Fibroblast of lung (primary cell): ENCODE data around the gene AEBP2. TPM values are rescaled to one million over a fixed set of nuclear protein-coding genes. Genes with fewer than 3 reads are reported as not detected.

Experiments
- DNase-seq, 2 donors: peaks; one replicate each; pipeline versions ENCODE4 v3.0.0 to v3.0.0-alpha.2; 2010; ENCODE audit warnings: low read depth in 2 of 2
- H2AFZ ChIP-seq: 2 replicates; pipeline ENCODE4 v1.5.1; 2012; ENCODE audit warnings: low read length, control low read depth, inconsistent platforms
- H3K27ac ChIP-seq: 2 replicates; pipeline ENCODE4 v1.5.1; 2011; ENCODE audit warnings: low read length, control low read depth; ENCODE audit not compliant: insufficient read depth
- H3K27me3 ChIP-seq: 2 replicates; pipeline ENCODE4 v1.5.1; 2011; ENCODE audit warnings: mild to moderate bottlenecking, low read length; ENCODE audit not compliant: control insufficient read depth, insufficient read depth
- H3K36me3 ChIP-seq: 2 replicates; pipeline ENCODE4 v1.5.1; 2011; ENCODE audit warnings: low read length; ENCODE audit not compliant: control insufficient read depth, insufficient read depth
- H3K4me1 ChIP-seq: 2 replicates; pipeline ENCODE4 v1.5.1; 2011; ENCODE audit warnings: low read length; ENCODE audit not compliant: control insufficient read depth, insufficient read depth; ENCODE audit errors: extremely low read depth
- H3K4me2 ChIP-seq: 2 replicates; pipeline ENCODE4 v1.5.1; 2011; ENCODE audit warnings: low read length, control low read depth; ENCODE audit not compliant: insufficient read depth; ENCODE audit errors: extremely low read depth
- H3K4me3 ChIP-seq, 4 experiments: fragments of 200-600 bp in 1 of 4; sonication (generic) in 1 of 4; replicated peaks in 1 of 4; 2 replicates each; pipeline ENCODE4 v1.5.1; 2011 to 2016; ENCODE audit warnings: low read length in 4 of 4, low read depth in 3 of 4, mild to moderate bottlenecking in 3 of 4, control low read depth in 2 of 4, inconsistent platforms in 1 of 4, mixed read lengths in 1 of 4; ENCODE audit not compliant: insufficient read depth in 1 of 4; ENCODE audit errors: control extremely low read depth in 1 of 4
- H3K79me2 ChIP-seq: 2 replicates; pipeline ENCODE4 v1.5.1; 2012; ENCODE audit warnings: mild to moderate bottlenecking, low read length, inconsistent platforms; ENCODE audit not compliant: control insufficient read depth, insufficient read depth
- H3K9ac ChIP-seq: 2 replicates; pipeline ENCODE4 v1.5.1; 2011; ENCODE audit warnings: mild to moderate bottlenecking, low read length, control low read depth; ENCODE audit not compliant: insufficient read depth
- H3K9me3 ChIP-seq: 2 replicates; pipeline ENCODE4 v1.5.1; 2012; ENCODE audit warnings: low read depth, low read length; ENCODE audit not compliant: control insufficient read depth, insufficient read depth
- H4K20me1 ChIP-seq: 2 replicates; pipeline ENCODE4 v1.5.1; 2011; ENCODE audit warnings: low read length; ENCODE audit not compliant: control insufficient read depth, insufficient read depth; ENCODE audit errors: extremely low read depth
- CTCF ChIP-seq, 2 donors: IDR thresholded peaks in 1 of 2; conservative IDR thresholded peaks in 1 of 2; 1 replicate in 1 of 2; 2 replicates in 1 of 2; pipeline ENCODE4 v1.5.1; 2011 to 2012; ENCODE audit warnings: low read length in 2 of 2, control low read depth in 1 of 2, inconsistent platforms in 1 of 2, low read depth in 1 of 2, mild to moderate bottlenecking in 1 of 2
- EZH2 ChIP-seq: IDR thresholded peaks from 2 replicates; pipeline ENCODE4 v1.5.1; 2012; ENCODE audit warnings: low read length, control low read depth, mild to moderate bottlenecking; ENCODE audit errors: missing control alignments
- polyA plus RNA-seq, 2 donors: library from polyadenylated mRNA; depleted of rRNA in 1 of 2; stranded (reverse) in 1 of 2; unstranded in 1 of 2; fragments of >200 nt; gene quantifications; 2 replicates each; pipeline ENCODE4 v1.2.1, GENCODE V29; 2011 to 2012; ENCODE audit warnings: missing spikeins in 1 of 2
- total RNA-seq: library from RNA; depleted of rRNA; stranded (reverse); fragments of >200 nt; gene quantifications from 2 replicates; pipeline ENCODE4 v1.2.1, GENCODE V29; 2014

The AEBP2 gene
- total and polyA plus RNA-seq, 2 donors (not counting 1 experiment from before 2014, with no cell fraction given) = 15.6 to 23.9 TPM

GRCh38 chr12:19542606-19543005, 103.3 kb downstream of the AEBP2 start:
- no peak for TF ChIP-seq CTCF (conservative IDR thresholded peaks at IDR 0.05 in 1 of 2, IDR thresholded peaks at IDR 0.05 in 1 of 2; ENCODE audit: low read depth in 1 of 2, low read length in 2 of 2)
- no peak for TF ChIP-seq EZH2
- no peak for DNase-seq
- Histone ChIP-seq H3K9ac (no peak overlapping the region), H3K27me3 (no peaks in the 10 kb centered on the region), H2AFZ (no peak overlapping the region), H3K27ac (no peak overlapping the region), H3K36me3 (no peaks in the 10 kb centered on the region), H3K79me2 (no peaks in the 10 kb centered on the region), H3K4me2 (no peak overlapping the region), H4K20me1 (no peaks in the 10 kb centered on the region), H3K9me3 (no peaks in the 10 kb centered on the region), H3K4me3 (no peak overlapping the region), H3K4me1 (peaks cover 5% of the 10 kb centered on the region)

- TF ChIP-seq CTCF (conservative IDR thresholded peaks at IDR 0.05 in 1 of 2, IDR thresholded peaks at IDR 0.05 in 1 of 2; ENCODE audit: low read depth in 1 of 2, low read length in 2 of 2) (no peak), EZH2 (no peak)
- no peaks in the 10 kb centered on the region for H3K9me3 ChIP-seq
- peak in 1 of 2 donors; percentile 29 for DNase-seq
Observed at GRCh38 chr12:19544353-19544752, 105.1 kb downstream of the AEBP2 start.

GRCh38 chr12:19545301-19545700, 106.0 kb downstream of the AEBP2 start:
- H3K27me3 ChIP-seq = no peaks in the 10 kb centered on the region
- no peak overlapping the region for H3K9ac ChIP-seq
- no peaks in the 10 kb centered on the region for H4K20me1 ChIP-seq
- H3K9me3 ChIP-seq = no peaks in the 10 kb centered on the region
- no peak for DNase-seq
- no peak overlapping the region for H3K4me2 ChIP-seq
- no peak overlapping the region for H2AFZ ChIP-seq
- peaks cover 5% of the 10 kb centered on the region for H3K4me1 ChIP-seq
- no peak overlapping the region for H3K4me3 ChIP-seq
- H3K36me3 ChIP-seq = no peaks in the 10 kb centered on the region
- H3K79me2 ChIP-seq = no peaks in the 10 kb centered on the region
- H3K27ac ChIP-seq = no peak overlapping the region
- no peak for TF ChIP-seq EZH2
- no peak for TF ChIP-seq CTCF (conservative IDR thresholded peaks at IDR 0.05 in 1 of 2, IDR thresholded peaks at IDR 0.05 in 1 of 2; ENCODE audit: low read depth in 1 of 2, low read length in 2 of 2)

More at GRCh38 chr12:19544353-19544752, 105.1 kb downstream of the AEBP2 start:
- Histone ChIP-seq H3K79me2 (no peaks in the 10 kb centered on the region), H3K4me2 (no peak overlapping the region), H3K4me1 (peaks cover 5% of the 10 kb centered on the region), H3K36me3 (no peaks in the 10 kb centered on the region), H4K20me1 (no peaks in the 10 kb centered on the region), H3K9ac (no peak overlapping the region), H3K27me3 (no peaks in the 10 kb centered on the region), H3K27ac (no peak overlapping the region), H2AFZ (no peak overlapping the region), H3K4me3 (no peak overlapping the region)
